Heart left ventricle (tissue), 13 donors: ENCODE measurements around the gene PKM.

ENCODE experiments used
- POLR2A ChIP-seq, 2 donors: fragments of 450-650 bp; IDR thresholded peaks; one replicate each; pipeline ENCODE4 v1.6.1; 2017; ENCODE audit warnings: antibody characterized with exemption in 2 of 2, mild to moderate bottlenecking in 2 of 2, moderate library complexity in 2 of 2
- TF ChIP-seq, protein P1 (sequence below), 12 donors: fragments of 200-600 bp; sonication (generic) in 4 of 12; IDR thresholded peaks; one replicate each; pipeline versions ENCODE4 v1.5.0 to v1.8.0; 2018 to 2022; ENCODE audit warnings: antibody characterized with exemption in 12 of 12, mild to moderate bottlenecking in 5 of 12
- donor health status: ischemic (EF 13 %, LVEDD 7.1; RV severe dilation, severe dysfunction).
- donor health status: DM: no; HTN: yes; CAD: no.
- donor health status: DM: no; HTN: no; CAD: no.
- donor health status: ischemic (EF 25% LVEDD 6.9; RV normal size, moderate dysfunction).
- donor health status: ischemic (EF 25% LVEDD 5.7; RV mildly dilated, moderate dysfunction).
- donor health status: ischemic (EF 35%, LVEDD 5.7; RV mildly dilated, moderate dysfunction).
- donor health status: nonischemic (EF 11% LVEDD 7.7; RV severe dilation, severe dysfunction).
- donor health status: DM: yes; HTN: yes; CAD: no.
- donor health status: PGD.
- donor health status: ischemic (EF 29% LVEDD 5.4; RV normal size, mild dysfunction).
- donor health status: nonischemic (EF 23%, LVEDD 6.1; RV moderate dilation, normal function).

DNA sequence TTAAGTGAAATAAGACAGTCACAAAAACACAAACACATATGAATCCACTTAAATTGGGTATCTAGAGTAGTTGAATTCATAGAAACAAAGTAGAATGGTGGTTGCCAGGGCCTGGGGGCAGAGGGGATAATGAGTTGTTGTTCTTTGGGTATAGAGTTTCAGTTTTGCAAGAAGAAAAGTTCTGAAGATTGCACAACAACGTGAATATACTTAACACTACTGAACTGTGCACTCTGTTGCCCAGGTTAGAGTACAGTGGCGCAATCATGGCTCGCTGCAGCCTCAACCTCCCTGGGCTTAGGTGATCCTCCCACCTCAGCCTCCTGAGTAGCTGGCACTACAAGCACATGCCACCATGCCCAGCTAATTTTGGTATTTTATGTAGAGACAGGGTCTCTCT lies 48.3 kb downstream of the PKM start:
- TF ChIP-seq, protein P1, sequence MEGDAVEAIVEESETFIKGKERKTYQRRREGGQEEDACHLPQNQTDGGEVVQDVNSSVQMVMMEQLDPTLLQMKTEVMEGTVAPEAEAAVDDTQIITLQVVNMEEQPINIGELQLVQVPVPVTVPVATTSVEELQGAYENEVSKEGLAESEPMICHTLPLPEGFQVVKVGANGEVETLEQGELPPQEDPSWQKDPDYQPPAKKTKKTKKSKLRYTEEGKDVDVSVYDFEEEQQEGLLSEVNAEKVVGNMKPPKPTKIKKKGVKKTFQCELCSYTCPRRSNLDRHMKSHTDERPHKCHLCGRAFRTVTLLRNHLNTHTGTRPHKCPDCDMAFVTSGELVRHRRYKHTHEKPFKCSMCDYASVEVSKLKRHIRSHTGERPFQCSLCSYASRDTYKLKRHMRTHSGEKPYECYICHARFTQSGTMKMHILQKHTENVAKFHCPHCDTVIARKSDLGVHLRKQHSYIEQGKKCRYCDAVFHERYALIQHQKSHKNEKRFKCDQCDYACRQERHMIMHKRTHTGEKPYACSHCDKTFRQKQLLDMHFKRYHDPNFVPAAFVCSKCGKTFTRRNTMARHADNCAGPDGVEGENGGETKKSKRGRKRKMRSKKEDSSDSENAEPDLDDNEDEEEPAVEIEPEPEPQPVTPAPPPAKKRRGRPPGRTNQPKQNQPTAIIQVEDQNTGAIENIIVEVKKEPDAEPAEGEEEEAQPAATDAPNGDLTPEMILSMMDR (IDR thresholded peaks at IDR 0.05) = no peak
- no peak for TF ChIP-seq POLR2A (IDR thresholded peaks at IDR 0.05)
